ENCODE data around the gene MTCL1. TPM values are rescaled to one million over a fixed set of nuclear protein-coding genes. Genes with fewer than 3 reads are reported as not detected.
A peak's percentile ranks its signal among the peaks of the same experiment; 100 is the strongest.

Gene MTCL1
- total RNA-seq, 1 donor from 2014 or later, result 2.9 TPM

GRCh38 chr18:8702668-8703067 is 2.7 kb upstream of the MTCL1 start:
- Mint-ChIP-seq H3K4me1 (peaks cover 21% of the 10 kb centered on the region), H3K9me3 (no peaks in the 10 kb centered on the region), H3K27ac (no peak overlapping the region), H3K36me3 (ENCODE audit: low read depth) (peaks cover 6% of the 10 kb centered on the region), H3K27me3 (peaks cover 14% of the 10 kb centered on the region), H3K4me3 (no peak overlapping the region)
- POLR2A ChIA-PET, result interaction anchor here (0.7 kb wide), 1 partner anchor 469 kb away, joined by 5 read pairs; no protein-coding TSS in a partner anchor
- intact Hi-C loops (cut with micrococcal nuclease), result loop anchor here (10.0 kb wide), 1 partner anchor 912 kb away; the partner anchor contains the start of gene PPP4R1
- CTCF ChIA-PET, result interaction anchor here (2.7 kb wide), 1 partner anchor 285 kb away, joined by 9 read pairs; no protein-coding TSS in a partner anchor
- ATAC-seq (ENCODE audit: low read depth) (no peak), DNase-seq (no peak)
- TF ChIP-seq CTCF (IDR thresholded peaks at IDR 0.05), result no peak

GRCh38 chr18:8703092-8703709 is 2.2 kb upstream of the MTCL1 start:
- no peak for TF ChIP-seq CTCF (IDR thresholded peaks at IDR 0.05)
- CTCF ChIA-PET, result interaction anchor here (2.7 kb wide), 1 partner anchor 285 kb away, joined by 9 read pairs; no protein-coding TSS in a partner anchor
- H3K9me3 Mint-ChIP-seq, result no peaks in the 10 kb centered on the region
- POLR2A ChIA-PET, result no interaction called here
- no peak overlapping the region for H3K27ac Mint-ChIP-seq
- no peak overlapping the region for H3K4me3 Mint-ChIP-seq
- ATAC-seq (ENCODE audit: low read depth) (no peak), DNase-seq (no peak)
- peaks cover 6% of the 10 kb centered on the region for H3K36me3 Mint-ChIP-seq (ENCODE audit: low read depth)
- H3K27me3 Mint-ChIP-seq, result peaks cover 14% of the 10 kb centered on the region
- intact Hi-C loops (cut with micrococcal nuclease), result loop anchor here (10.0 kb wide), 1 partner anchor 912 kb away; the partner anchor contains the start of gene PPP4R1
- peaks cover 26% of the 10 kb centered on the region for H3K4me1 Mint-ChIP-seq

GRCh38 chr18:8703781-8704301 is 1.5 kb upstream of the MTCL1 start:
- DNase-seq (no peak), ATAC-seq (ENCODE audit: low read depth) (no peak)
- peaks cover 14% of the 10 kb centered on the region for H3K27me3 Mint-ChIP-seq
- H3K4me1 Mint-ChIP-seq, result peaks cover 26% of the 10 kb centered on the region
- POLR2A ChIA-PET, result interaction anchor here (1.0 kb wide), 1 partner anchor 433 kb away, joined by 3 read pairs; the partner anchor contains the start of gene ANKRD12
- peaks cover 6% of the 10 kb centered on the region for H3K36me3 Mint-ChIP-seq (ENCODE audit: low read depth)
- peak overlapping the region; percentile 89 for H3K4me3 Mint-ChIP-seq
- CTCF ChIA-PET, result interaction anchor here (1.0 to 2.7 kb wide), 2 partner anchors 278 to 284 kb away, joined by 4 to 9 read pairs; no protein-coding TSS in a partner anchor
- intact Hi-C loops (cut with micrococcal nuclease), result loop anchor here (1.0 to 10.0 kb wide), 4 partner anchors 209 to 1211 kb away; partner anchors contain the start of genes PPP4R1, TWSG1 and VAPA
- no peaks in the 10 kb centered on the region for H3K9me3 Mint-ChIP-seq
- no peak overlapping the region for H3K27ac Mint-ChIP-seq
- TF ChIP-seq CTCF (IDR thresholded peaks at IDR 0.05), result no peak

- intact Hi-C loops (cut with micrococcal nuclease), result loop anchor here (1.0 to 10.0 kb wide), 6 partner anchors 208 to 1210 kb away; partner anchors contain the start of genes ANKRD12, PPP4R1, RALBP1 and TWSG1
- Mint-ChIP-seq H3K27me3 (peaks cover 14% of the 10 kb centered on the region), H3K9me3 (no peaks in the 10 kb centered on the region), H3K36me3 (ENCODE audit: low read depth) (peaks cover 6% of the 10 kb centered on the region), H3K4me3 (peak overlapping the region; percentile 89), H3K27ac (peak overlapping the region; percentile 41), H3K4me1 (peaks cover 26% of the 10 kb centered on the region)
- ATAC-seq (ENCODE audit: low read depth) (peak; percentile 92), DNase-seq (peak; percentile 89)
- ChIA-PET POLR2A (interaction anchor here (1.0 to 1.1 kb wide), 2 partner anchors 66 to 432 kb away, joined by 3 read pairs; partner anchors contain the start of gene ANKRD12), CTCF (interaction anchor here (1.0 to 2.7 kb wide), 4 partner anchors 8 to 283 kb away, joined by 4 to 9 read pairs (median 6); no protein-coding TSS in a partner anchor)
- TF ChIP-seq CTCF (IDR thresholded peaks at IDR 0.05), result no peak
Observed at GRCh38 chr18:8704361-8705237, 757 bp upstream of the MTCL1 start.
